CD4-positive, CD25-positive, alpha-beta regulatory T cell (primary cell): Measurements from ENCODE around the gene LAMA1. TPM values are rescaled to one million over a fixed set of nuclear protein-coding genes. Genes with fewer than 3 reads are reported as not detected.

ENCODE experiments used
- ATAC-seq, 2 donors: fragments of 150-1000 bp; cut with Tn5 transposase; one replicate each; pipeline ENCODE4 v1.10.0; 2021; ENCODE audit warnings: low read depth in 2 of 2, moderate number of reproducible peaks in 2 of 2, moderate library complexity in 1 of 2
- DNase-seq, 3 donors: peaks; one replicate each; pipeline versions ENCODE4 v3.0.0 to v3.0.0-alpha.2; 2012 to 2022; ENCODE audit warnings: mixed read lengths in 1 of 3
- H3K27ac ChIP-seq: one replicate; pipeline ENCODE4 v1.7.0; 2013; ENCODE audit warnings: mild to moderate bottlenecking, low read length; ENCODE audit not compliant: insufficient read depth, poor library complexity, severe bottlenecking
- H3K27me3 ChIP-seq: one replicate; pipeline ENCODE4 v1.7.0; 2013; ENCODE audit warnings: low read length; ENCODE audit not compliant: control insufficient read depth, insufficient read depth
- H3K36me3 ChIP-seq: one replicate; pipeline ENCODE4 v1.7.0; 2013; ENCODE audit warnings: mild to moderate bottlenecking, low read length, moderate library complexity; ENCODE audit not compliant: control insufficient read depth, insufficient read depth
- H3K4me1 ChIP-seq: 2 replicates; pipeline ENCODE4 v1.7.0; 2013; ENCODE audit warnings: mild to moderate bottlenecking, low read length; ENCODE audit not compliant: insufficient read depth, control insufficient read depth, poor library complexity, severe bottlenecking
- H3K4me3 ChIP-seq: one replicate; pipeline ENCODE4 v1.7.0; 2013; ENCODE audit warnings: low read depth, mild to moderate bottlenecking, low read length, moderate library complexity
- H3K9me3 ChIP-seq, 2 experiments: 1 replicate in 1 of 2; 2 replicates in 1 of 2; pipeline ENCODE4 v1.7.0; 2013; ENCODE audit warnings: low read length in 2 of 2, mild to moderate bottlenecking in 1 of 2, moderate library complexity in 1 of 2; ENCODE audit not compliant: control insufficient read depth in 2 of 2
- H3K27ac Mint-ChIP-seq, 3 donors: one replicate each; pipeline ENCODE4 v1.8.0; 2020 to 2022; ENCODE audit warnings: mild to moderate bottlenecking in 3 of 3, mixed read lengths in 3 of 3, moderate library complexity in 2 of 3
- H3K27me3 Mint-ChIP-seq: one replicate; pipeline ENCODE4 v1.8.0; 2022; ENCODE audit warnings: mild to moderate bottlenecking, mixed read lengths
- H3K36me3 Mint-ChIP-seq: one replicate; pipeline ENCODE4 v1.8.0; 2020; ENCODE audit warnings: mixed read lengths
- H3K4me1 Mint-ChIP-seq, 4 donors: one replicate each; pipeline ENCODE4 v1.8.0; 2020 to 2022; ENCODE audit warnings: mixed read lengths in 4 of 4, mild to moderate bottlenecking in 1 of 4
- H3K4me3 Mint-ChIP-seq, 4 donors: one replicate each; pipeline ENCODE4 v1.8.0; 2020 to 2022; ENCODE audit warnings: mild to moderate bottlenecking in 4 of 4, mixed read lengths in 4 of 4, moderate library complexity in 3 of 4
- H3K9me3 Mint-ChIP-seq, 7 donors: one replicate each; pipeline ENCODE4 v1.8.0; 2020 to 2022; ENCODE audit warnings: mixed read lengths in 7 of 7, mild to moderate bottlenecking in 3 of 7, moderate library complexity in 2 of 7
- polyA plus RNA-seq, 4 donors: library from polyadenylated mRNA; unstranded; fragments of 300-500 nt; fragmentation: Illumina TruSeq; gene quantifications; one replicate each; pipeline ENCODE4 v1.2.3, GENCODE V29; 2021
- total RNA-seq: library from RNA; stranded (reverse); gene quantifications from one replicate; pipeline ENCODE4 v1.2.3, GENCODE V29; 2022

Gene LAMA1
- total and polyA plus RNA-seq, 5 donors from 2014 or later, result not detected

DNA sequence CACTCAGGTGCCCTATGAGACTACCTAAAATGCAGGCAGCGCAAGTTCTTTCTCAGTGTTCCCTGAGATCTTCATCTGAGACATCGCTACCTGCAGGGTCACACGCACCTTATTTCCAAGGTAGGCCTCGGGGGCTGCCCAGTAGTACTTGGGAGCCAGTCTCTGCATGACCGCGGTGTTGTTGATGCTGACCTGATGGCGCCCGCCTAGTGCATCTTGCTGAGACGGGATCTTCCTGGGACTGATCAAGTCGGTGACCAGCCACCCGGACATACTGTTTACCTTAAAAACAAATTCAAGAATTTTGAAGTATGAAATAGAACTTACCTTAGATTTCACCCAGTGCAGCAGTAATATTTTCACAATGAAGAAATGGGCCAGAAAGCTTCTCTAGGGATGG is 80.1 kb downstream of the LAMA1 start:
- Histone ChIP-seq H3K36me3 (no peaks in the 10 kb centered on the region), H3K4me1 (no peaks in the 10 kb centered on the region), H3K4me3 (no peak overlapping the region), H3K9me3 (no peaks in the 10 kb centered on the region), H3K27me3 (no peaks in the 10 kb centered on the region), H3K27ac (no peak overlapping the region)
- Mint-ChIP-seq H3K4me1 (peaks cover 0 to 2% (median 0%) of the 10 kb centered on the region in 4 donors), H3K4me3 (no peak overlapping the region), H3K27ac (no peak overlapping the region), H3K9me3 (peaks cover 0 to 7% (median 3%) of the 10 kb centered on the region in 7 donors), H3K27me3 (no peaks in the 10 kb centered on the region), H3K36me3 (no peaks in the 10 kb centered on the region)
- ATAC-seq, result no peak
- DNase-seq, result no peak

DNA sequence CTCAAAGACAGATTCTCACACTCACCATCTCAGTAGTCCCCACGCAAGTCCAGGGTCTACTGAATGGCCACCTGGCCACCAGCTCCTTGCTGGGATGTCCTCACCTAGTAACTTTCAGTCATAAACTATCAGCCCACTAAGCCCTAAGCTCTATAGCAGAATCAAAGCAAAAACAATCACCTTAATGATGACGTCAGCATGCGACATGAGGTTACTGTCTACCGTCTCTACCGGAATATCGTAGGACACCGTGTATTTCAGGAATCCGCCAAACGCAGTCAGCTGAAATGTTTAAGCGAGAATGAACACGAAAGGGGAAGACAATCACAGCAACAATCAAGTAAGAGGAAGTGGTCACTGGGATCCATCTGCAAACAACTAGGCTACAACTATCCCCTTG is 81.8 kb downstream of the LAMA1 start:
- no peak overlapping the region for H3K27ac ChIP-seq
- no peak for DNase-seq
- no peak overlapping the region for H3K4me3 Mint-ChIP-seq
- no peaks in the 10 kb centered on the region for H3K36me3 ChIP-seq
- H3K9me3 Mint-ChIP-seq, result peaks cover 0 to 7% (median 3%) of the 10 kb centered on the region in 7 donors
- no peaks in the 10 kb centered on the region for H3K4me1 ChIP-seq
- no peaks in the 10 kb centered on the region for H3K36me3 Mint-ChIP-seq
- peaks cover 0 to 2% (median 0%) of the 10 kb centered on the region in 4 donors for H3K4me1 Mint-ChIP-seq
- no peaks in the 10 kb centered on the region for H3K27me3 ChIP-seq
- H3K27ac Mint-ChIP-seq, result no peak overlapping the region
- no peak for ATAC-seq
- H3K27me3 Mint-ChIP-seq, result no peaks in the 10 kb centered on the region
- no peak overlapping the region for H3K4me3 ChIP-seq
- H3K9me3 ChIP-seq, result no peaks in the 10 kb centered on the region

DNA sequence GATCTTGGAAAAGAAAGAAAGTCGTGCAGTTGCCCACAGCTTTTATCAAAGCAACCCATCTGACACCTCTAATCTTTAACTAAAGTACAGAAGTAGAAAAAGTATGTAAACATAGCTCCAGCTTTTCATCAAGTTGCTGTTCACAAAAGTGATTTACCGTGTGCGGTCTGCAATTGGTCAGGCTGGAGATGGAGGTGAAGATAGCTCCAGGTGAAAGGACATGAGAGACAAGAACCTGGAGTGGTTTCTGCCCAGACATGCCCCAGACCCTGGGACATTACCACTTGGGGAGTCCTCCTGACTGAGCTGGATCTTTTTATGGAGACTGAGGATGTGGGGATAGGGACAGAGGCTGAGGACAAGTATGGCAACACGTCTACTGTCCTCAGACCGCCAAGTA is 82.7 kb downstream of the LAMA1 start:
- no peaks in the 10 kb centered on the region for H3K36me3 ChIP-seq
- Mint-ChIP-seq H3K27me3 (no peaks in the 10 kb centered on the region), H3K36me3 (no peaks in the 10 kb centered on the region), H3K4me3 (no peak overlapping the region), H3K9me3 (peaks cover 0 to 7% (median 3%) of the 10 kb centered on the region in 7 donors), H3K27ac (no peak overlapping the region), H3K4me1 (peaks cover 0 to 2% (median 0%) of the 10 kb centered on the region in 4 donors)
- H3K27ac ChIP-seq, result no peak overlapping the region
- no peaks in the 10 kb centered on the region for H3K4me1 ChIP-seq
- H3K9me3 ChIP-seq, result no peaks in the 10 kb centered on the region
- no peaks in the 10 kb centered on the region for H3K27me3 ChIP-seq
- H3K4me3 ChIP-seq, result no peak overlapping the region
- ATAC-seq, result no peak
- no peak for DNase-seq

DNA sequence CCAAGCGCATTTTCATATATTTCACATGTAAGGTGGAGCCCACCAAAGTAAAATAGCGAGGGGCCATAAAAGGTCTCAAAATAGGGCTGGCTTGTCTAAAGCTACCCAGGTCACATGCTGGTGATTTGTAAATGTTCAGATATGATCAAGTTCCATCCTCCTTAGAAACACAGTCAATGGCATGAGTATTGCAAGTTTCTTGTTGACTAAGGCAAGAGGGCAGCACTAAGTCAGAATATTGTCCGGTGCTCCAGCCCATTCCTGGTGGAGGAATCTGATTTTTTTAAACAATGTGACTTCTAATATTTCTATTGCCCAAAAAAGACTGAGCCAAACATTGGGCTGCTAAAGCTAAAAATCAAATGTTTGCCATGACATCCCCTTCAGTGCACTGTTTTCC is 85.1 kb downstream of the LAMA1 start:
- no peak overlapping the region for H3K27ac Mint-ChIP-seq
- Histone ChIP-seq H3K27ac (no peak overlapping the region), H3K9me3 (no peaks in the 10 kb centered on the region), H3K4me1 (no peaks in the 10 kb centered on the region), H3K27me3 (no peaks in the 10 kb centered on the region), H3K36me3 (no peaks in the 10 kb centered on the region), H3K4me3 (no peak overlapping the region)
- no peak overlapping the region for H3K4me3 Mint-ChIP-seq
- ATAC-seq, result no peak
- peaks cover 0 to 4% (median 0%) of the 10 kb centered on the region in 7 donors for H3K9me3 Mint-ChIP-seq
- no peaks in the 10 kb centered on the region for H3K36me3 Mint-ChIP-seq
- DNase-seq, result no peak
- H3K27me3 Mint-ChIP-seq, result no peaks in the 10 kb centered on the region
- no peaks in the 10 kb centered on the region for H3K4me1 Mint-ChIP-seq

DNA sequence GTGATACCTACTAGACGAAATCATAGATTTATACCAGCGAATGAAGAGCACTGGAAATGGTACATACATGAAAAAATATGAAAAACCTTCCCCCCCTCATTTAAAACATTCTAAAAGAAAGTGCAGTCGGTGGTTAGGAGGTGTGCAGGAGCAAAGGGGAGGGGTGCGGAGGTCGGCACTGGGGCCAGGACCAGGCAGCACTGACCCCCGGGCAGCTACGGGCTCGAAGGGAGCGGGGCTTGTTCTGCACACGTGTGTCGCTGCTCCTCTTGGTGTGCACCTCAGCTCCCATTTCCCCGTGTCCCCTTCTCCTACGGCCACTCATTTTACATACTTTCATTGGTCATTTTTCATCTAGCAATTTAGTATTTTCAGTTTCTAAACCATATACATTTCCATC is 89.0 kb downstream of the LAMA1 start:
- Histone ChIP-seq H3K9me3 (no peaks in the 10 kb centered on the region), H3K27me3 (no peaks in the 10 kb centered on the region), H3K4me3 (no peak overlapping the region), H3K36me3 (no peaks in the 10 kb centered on the region), H3K27ac (no peak overlapping the region), H3K4me1 (no peaks in the 10 kb centered on the region)
- DNase-seq (no peak), ATAC-seq (no peak)
- Mint-ChIP-seq H3K36me3 (no peaks in the 10 kb centered on the region), H3K27ac (no peak overlapping the region), H3K4me1 (no peaks in the 10 kb centered on the region), H3K4me3 (no peak overlapping the region), H3K9me3 (peaks cover 0 to 4% (median 3%) of the 10 kb centered on the region in 7 donors), H3K27me3 (no peaks in the 10 kb centered on the region)

DNA sequence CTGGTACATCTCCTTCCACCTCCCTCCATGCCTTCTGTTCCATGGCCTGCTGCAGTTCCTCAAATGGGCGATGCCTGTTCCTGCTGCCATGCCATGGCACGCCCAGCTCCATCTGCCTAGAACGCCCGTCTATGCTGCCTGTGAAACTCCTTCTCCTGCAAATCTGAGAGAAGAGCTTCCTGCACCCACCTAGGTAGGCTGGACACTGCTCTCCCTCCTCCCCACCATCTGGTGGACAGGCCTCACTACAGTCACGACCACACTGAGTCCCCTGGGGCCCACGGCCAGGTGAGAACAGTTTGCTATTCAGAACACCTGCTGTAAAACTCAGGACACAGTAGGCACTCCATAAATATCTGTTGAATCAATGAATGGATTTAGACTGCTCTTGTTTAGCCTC is 92.4 kb downstream of the LAMA1 start:
- peaks cover 0 to 4% (median 4%) of the 10 kb centered on the region in 7 donors for H3K9me3 Mint-ChIP-seq
- H3K4me1 ChIP-seq, result no peaks in the 10 kb centered on the region
- H3K27me3 Mint-ChIP-seq, result no peaks in the 10 kb centered on the region
- no peaks in the 10 kb centered on the region for H3K36me3 ChIP-seq
- H3K4me1 Mint-ChIP-seq, result no peaks in the 10 kb centered on the region
- H3K4me3 ChIP-seq, result no peak overlapping the region
- DNase-seq (no peak), ATAC-seq (no peak)
- no peak overlapping the region for H3K27ac Mint-ChIP-seq
- no peaks in the 10 kb centered on the region for H3K9me3 ChIP-seq
- H3K27me3 ChIP-seq, result no peaks in the 10 kb centered on the region
- no peak overlapping the region for H3K27ac ChIP-seq
- no peak overlapping the region for H3K4me3 Mint-ChIP-seq
- H3K36me3 Mint-ChIP-seq, result no peaks in the 10 kb centered on the region

DNA sequence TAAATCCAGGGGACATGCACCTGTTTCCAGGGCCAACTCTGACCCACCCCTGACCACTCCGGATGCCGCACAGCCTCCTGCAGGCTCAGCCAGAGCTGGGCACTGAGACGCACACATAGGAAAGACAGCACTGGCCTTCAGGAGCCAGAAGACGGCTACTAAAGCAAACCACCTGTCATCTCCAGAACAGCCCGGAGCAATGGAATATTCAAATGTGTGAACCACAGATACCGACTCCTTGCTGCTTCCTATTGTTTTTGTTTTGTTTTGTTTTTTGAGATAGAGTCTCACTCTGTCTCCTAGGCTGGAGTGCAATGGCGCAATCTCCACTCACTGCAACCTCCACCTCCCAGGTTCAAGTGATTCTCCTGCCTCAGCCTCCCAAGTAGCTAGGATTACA is 94.0 kb downstream of the LAMA1 start:
- no peaks in the 10 kb centered on the region for H3K27me3 Mint-ChIP-seq
- no peaks in the 10 kb centered on the region for H3K27me3 ChIP-seq
- H3K4me3 ChIP-seq, result no peak overlapping the region
- DNase-seq (no peak), ATAC-seq (no peak)
- no peak overlapping the region for H3K4me3 Mint-ChIP-seq
- H3K27ac Mint-ChIP-seq, result no peak overlapping the region
- no peaks in the 10 kb centered on the region for H3K36me3 ChIP-seq
- no peaks in the 10 kb centered on the region for H3K4me1 ChIP-seq
- no peaks in the 10 kb centered on the region for H3K36me3 Mint-ChIP-seq
- H3K9me3 ChIP-seq, result no peaks in the 10 kb centered on the region
- peaks cover 0 to 5% (median 4%) of the 10 kb centered on the region in 7 donors for H3K9me3 Mint-ChIP-seq
- H3K27ac ChIP-seq, result no peak overlapping the region
- H3K4me1 Mint-ChIP-seq, result no peaks in the 10 kb centered on the region

DNA sequence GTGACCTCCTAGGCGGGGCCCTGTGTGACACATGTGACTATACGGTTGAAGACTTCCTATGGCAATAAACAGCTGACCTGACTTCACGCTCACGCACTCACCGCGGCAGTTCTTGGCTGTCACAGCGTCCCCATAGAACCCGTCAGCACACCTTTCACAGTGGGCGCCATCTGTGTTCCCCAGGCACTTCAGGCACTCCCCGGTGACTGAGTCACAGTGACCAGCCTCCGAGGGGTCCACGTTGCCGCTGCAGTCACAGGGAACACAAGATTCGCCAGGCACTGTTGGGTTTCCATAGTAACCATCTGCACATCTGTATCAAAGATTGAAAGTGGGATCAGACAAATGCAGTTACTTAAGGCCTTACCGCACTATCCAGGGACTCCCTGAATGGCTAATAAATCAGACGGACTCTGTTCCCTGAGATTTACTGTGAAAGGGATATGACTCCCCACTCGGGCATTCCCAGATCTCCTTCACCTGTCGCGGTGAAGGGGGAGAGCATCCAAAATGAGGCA is 94.5 kb downstream of the LAMA1 start:
- no peak overlapping the region for H3K4me3 ChIP-seq
- peaks cover 0 to 5% (median 4%) of the 10 kb centered on the region in 7 donors for H3K9me3 Mint-ChIP-seq
- no peaks in the 10 kb centered on the region for H3K9me3 ChIP-seq
- H3K27me3 ChIP-seq, result no peaks in the 10 kb centered on the region
- H3K36me3 ChIP-seq, result no peaks in the 10 kb centered on the region
- H3K27me3 Mint-ChIP-seq, result no peaks in the 10 kb centered on the region
- H3K27ac Mint-ChIP-seq, result no peak overlapping the region
- H3K27ac ChIP-seq, result no peak overlapping the region
- H3K4me3 Mint-ChIP-seq, result no peak overlapping the region
- DNase-seq (no peak), ATAC-seq (no peak)
- no peaks in the 10 kb centered on the region for H3K4me1 ChIP-seq
- no peaks in the 10 kb centered on the region for H3K4me1 Mint-ChIP-seq
- H3K36me3 Mint-ChIP-seq, result no peaks in the 10 kb centered on the region
